Body of pancreas (tissue), 4 donors: ENCODE results near the gene MGAM2.

ENCODE experiments used
- CTCF ChIP-seq, 7 experiments: fragments of 450-650 bp in 4 of 7; fragments of 200-600 bp in 3 of 7; sonication (generic) in 3 of 7; IDR thresholded peaks; one replicate each; pipeline ENCODE4 v1.5.1; 2016 to 2019; ENCODE audit warnings: antibody characterized with exemption in 7 of 7
- POLR2A ChIP-seq, 3 donors: fragments of 450-650 bp; IDR thresholded peaks; one replicate each; pipeline ENCODE4 v1.6.1; 2016; ENCODE audit warnings: antibody characterized with exemption in 3 of 3, mild to moderate bottlenecking in 2 of 3

DNA sequence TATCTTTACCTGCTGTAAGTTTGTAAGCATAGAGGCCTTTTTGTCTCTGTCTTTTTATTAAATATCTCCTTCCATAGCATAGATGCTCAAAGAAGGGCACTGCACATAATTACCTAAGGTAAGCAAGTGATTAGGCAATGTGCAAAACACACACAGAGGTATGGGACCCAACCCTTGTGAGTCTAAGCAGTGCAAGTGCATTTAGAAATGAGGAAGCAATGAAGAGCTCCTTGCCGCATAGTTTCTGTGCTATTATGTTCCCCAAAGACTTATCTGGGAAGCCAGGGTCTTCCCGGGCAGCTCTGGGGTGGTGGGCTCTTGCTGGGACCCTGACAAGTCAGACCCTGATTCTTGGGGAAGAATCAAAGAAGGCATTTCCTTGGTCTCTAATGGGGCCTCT is 13.5 kb upstream of the MGAM2 start:
- TF ChIP-seq CTCF (IDR thresholded peaks at IDR 0.05), result no peak
- no peak for TF ChIP-seq POLR2A (IDR thresholded peaks at IDR 0.05)
